NCI-H226 (cell line): ENCODE results near the gene ARL8A.

Source experiments
- DNase-seq: peaks from one replicate; pipeline ENCODE4 v3.0.0-alpha.2; 2015

The ARL8A gene

DNA sequence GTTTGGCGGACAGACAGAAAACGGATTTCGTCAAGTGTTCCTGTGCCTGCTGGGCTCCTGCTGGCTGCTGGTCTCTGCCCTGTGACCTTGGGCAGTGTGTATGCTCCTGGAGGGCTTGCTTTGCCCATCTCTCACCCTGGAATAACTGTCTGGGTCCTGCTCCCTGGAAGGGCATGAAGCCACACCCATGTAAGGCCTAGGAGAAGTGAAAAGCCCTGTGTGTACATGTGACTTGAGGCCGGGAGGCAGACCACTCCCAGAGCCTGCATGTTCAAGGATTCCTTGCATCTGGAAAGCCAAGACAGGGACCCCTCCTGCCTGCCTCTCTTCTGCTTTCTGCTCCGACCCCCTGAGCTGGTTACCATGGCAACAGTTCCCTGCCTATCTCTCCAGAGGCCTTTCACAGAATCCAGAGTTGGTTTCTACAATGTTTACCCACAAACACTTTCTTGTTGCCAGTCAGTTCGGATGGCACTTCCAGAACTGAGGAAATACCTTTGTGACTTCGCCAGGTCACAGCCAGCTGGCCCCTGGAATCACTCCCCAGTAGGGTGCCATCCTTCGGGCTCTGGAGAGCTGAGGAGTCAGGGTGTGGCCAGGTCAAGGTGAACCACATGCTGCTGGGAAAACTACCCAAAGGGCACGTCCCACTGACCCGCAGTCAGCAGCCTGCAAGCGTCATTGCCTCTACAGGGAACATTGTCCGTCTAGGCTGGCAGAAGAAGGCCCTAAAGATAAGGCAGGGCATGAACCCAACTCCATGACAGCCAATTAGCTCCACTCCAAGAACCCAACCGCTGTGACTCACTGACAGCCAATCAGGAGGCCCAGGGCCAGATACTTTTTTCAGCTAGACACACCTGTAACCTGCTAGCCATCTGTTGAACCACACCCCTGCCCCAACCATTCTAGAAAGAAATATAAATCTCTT lies 36.5 kb downstream of the ARL8A start:
- DNase-seq: peak; percentile 41

DNA sequence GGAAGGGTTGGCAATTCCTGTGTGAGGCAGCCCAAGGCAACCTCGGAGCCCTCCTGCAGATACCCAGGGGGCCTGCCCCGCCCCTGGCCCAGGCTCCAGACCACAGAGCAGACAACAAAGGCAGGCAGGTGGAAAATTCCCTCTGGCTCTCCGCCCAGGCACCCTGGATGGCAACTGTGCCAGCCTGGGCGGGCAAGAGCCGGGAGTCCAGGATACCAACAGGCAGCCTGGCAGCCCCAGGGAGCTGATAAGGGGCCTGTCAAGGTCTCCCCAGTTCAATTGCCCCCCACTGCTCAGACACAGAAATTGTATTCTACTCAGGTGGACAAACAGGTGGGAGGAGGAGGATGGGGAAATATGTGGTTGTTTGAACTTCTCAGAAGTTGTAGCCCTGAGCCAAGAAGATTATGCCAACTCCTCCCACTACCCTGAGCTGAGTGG lies 37.2 kb downstream of the ARL8A start:
- DNase-seq: peak; percentile 59

DNA sequence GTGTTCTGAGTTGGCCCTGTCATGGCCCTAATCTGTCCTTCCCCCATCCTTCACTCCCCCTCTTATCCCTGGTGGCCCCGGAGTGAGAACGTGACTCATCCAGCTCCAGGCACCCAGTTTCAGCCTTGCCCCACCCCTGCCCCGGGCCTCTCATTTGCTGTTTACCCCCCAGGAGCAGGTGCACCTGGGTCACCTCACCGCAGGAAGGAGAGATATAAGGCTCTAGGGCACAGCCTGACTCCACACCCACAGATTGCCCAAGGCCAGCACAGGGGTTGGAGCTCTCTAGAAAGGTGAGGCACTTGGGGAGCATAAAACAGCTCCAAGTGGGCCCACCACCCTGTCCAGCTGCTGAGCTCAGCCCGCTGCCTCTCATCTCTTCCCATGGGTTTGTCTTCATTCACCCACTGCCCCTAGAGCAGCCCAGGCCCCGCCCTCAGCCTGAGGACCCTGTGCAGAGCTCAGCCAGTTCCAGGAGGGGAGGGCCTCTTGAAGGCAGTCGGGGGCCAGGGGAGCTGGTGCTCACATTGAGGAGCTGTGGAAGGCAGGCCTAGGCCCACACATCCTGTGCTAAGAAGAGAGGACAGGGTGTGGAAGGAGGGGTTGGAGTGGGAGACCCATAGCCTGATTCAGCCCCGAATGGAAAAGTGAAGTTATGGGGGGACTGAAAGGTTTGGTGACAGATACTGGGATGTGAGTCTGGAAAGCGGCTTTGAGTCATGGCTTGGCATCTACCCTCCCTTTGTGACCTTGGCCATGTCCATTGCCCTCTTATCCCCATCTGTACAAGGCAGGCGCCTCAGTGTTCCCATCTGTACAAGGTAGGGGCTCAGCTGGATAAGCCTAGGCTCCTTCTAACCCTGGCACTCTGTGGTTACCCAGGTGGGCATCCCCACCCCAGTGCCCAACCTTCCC lies 37.9 kb downstream of the ARL8A start:
- DNase-seq: peak; percentile 57

DNA sequence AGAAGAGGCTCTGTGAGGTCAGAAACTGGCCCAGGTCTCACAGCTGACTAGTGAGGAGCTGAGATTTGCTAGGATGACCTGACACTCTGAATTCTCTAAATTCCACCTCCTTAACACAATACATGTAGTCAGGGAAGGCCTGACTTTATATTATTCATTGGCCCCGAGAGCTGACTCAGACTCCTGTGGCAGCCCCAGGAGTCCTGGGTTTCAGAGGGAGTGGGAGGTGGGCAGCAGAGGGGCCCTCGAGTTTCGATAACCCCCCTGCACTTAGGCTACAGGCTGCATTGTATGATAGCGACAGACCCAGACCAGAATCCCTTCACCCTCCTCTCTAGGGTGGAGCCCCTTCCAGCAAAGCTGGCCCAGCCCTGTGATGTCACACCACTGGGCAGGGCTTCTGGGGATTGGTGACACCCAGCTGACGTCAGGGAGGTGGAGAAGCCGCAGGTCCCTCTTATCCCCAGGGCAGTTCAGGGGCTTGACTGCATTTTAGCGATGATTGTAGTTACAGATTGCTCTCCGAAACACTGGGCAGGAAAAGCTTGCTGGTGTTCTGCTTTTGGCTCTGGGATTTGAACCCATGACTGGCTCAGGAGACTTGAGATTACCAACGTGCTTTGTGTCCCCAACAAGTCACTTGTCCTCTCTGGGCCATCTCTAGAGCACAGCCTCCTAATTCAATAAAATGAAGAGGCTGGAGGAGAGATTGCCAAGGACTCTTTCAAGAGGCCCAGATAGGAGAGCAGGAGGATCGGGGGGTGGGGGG lies 38.8 kb downstream of the ARL8A start:
- DNase-seq: peak; percentile 88

- DNase-seq: no peak
Measured at GRCh38 chr1:202104073-202104472, 40.5 kb downstream of the ARL8A start.

DNA sequence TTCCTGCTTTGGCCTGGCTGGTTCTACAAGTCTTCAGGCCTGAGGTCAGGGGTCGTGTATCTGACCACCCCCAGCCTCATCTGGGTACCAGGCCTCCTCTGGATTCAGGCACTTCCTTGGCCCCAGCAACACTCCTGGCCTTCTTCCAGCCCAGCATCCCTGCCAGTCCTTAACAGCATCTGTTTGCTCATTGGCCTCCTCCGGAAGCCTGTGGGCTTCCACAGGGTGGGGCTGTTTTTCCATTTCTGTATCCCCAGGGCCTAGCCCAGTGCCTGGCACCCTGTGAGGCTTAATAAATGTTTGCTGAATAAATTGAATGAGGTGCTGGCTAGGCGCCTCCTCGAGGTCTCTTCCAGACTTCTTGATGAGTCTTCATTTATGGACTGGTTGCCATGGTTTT lies 43.4 kb downstream of the ARL8A start:
- DNase-seq: peak; percentile 39

- DNase-seq: no peak
Measured at GRCh38 chr1:202093858-202094257, 50.7 kb downstream of the ARL8A start.

GRCh38 chr1:202090994-202091393 lies 53.5 kb downstream of the ARL8A start:
- DNase-seq: no peak

DNA sequence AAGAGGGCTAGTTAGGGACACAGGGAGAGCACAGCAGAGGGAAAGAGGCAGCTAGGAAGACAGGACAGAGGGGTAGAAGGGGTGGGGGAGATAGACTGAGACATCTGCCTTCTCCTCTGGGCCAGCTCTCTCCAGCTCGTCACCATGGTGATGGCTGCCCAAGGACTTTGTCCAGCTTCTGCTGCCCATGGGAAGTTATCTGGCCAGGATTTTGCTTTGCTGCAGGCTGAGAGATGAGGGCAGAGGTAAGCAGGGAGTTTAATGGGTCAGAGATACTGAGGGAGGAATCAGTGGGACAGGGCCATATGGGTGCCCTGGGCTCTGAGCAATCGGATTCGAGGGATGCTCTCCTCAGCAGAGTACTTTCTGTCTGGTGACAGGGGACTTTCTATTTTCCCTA lies 56.3 kb downstream of the ARL8A start:
- DNase-seq: no peak

DNA sequence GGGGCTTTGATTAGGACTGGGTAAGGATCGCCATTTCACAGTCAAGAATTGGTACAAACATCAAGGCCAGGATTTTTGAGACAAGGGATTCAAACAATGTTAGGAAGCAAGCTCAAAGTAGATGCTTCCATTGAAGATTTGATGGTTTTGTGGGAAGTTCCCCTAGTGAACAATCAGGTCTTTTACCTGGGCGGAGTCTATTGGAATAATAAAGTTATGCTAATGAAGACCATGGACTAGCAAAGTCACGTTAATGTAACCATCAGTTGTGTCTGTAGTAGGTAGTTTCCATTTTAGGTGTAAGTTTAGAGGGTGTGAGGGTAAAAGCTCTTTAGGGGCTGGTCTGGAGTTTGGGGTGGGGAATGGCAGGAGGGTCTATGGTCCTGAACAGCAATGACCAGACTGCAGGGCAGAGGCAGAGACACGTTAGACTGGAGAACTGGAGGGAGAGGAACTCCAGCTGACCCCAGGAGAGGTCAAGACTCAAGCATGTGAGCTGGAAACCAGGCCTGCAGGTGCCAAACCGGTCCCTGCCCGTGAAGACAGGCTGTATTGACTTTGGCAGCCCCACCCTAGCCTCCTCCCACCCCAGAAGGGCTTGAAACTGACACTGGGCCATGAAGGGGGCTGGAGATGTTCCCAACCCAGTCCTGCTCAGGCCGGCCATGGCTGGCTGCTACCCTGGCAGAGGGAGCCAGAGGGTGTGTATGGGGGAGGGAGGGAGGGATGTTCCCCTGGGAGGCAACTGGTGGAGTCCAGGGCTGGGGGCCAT lies 57.8 kb downstream of the ARL8A start:
- DNase-seq: no peak

DNA sequence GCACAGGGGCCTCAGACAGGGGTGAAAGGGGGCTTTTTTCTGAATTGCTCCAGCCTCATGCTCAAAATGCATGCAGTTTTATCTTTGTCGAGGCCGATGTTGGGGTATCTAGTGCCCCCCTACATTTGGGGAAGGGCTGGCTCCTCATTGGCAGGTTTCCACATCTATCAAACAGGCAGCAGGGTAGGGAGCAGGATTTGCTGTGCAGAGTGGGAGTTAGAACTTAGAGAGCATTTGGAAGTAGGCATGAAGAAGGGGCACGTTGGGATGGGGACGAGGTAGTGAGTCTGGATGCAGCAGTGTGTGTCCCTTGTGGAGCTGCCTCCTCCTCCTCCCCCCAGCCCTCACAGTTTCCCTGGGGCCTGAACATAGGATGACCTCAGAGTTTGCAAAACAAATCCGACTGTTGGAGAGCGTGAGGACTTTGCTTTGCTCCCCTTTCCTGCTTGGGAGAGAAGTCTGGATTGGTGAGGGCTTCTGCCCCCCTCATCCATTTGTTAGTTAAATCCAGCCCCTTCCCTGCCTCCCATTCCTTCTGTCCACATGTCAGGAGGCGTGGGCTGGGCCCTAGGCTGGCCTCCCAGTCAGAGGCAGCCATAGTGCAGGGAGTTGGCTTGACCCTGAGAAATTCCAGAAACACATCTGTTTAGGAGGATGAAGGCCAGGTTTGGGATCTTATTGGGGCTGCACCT lies 58.7 kb downstream of the ARL8A start:
- DNase-seq: no peak

DNA sequence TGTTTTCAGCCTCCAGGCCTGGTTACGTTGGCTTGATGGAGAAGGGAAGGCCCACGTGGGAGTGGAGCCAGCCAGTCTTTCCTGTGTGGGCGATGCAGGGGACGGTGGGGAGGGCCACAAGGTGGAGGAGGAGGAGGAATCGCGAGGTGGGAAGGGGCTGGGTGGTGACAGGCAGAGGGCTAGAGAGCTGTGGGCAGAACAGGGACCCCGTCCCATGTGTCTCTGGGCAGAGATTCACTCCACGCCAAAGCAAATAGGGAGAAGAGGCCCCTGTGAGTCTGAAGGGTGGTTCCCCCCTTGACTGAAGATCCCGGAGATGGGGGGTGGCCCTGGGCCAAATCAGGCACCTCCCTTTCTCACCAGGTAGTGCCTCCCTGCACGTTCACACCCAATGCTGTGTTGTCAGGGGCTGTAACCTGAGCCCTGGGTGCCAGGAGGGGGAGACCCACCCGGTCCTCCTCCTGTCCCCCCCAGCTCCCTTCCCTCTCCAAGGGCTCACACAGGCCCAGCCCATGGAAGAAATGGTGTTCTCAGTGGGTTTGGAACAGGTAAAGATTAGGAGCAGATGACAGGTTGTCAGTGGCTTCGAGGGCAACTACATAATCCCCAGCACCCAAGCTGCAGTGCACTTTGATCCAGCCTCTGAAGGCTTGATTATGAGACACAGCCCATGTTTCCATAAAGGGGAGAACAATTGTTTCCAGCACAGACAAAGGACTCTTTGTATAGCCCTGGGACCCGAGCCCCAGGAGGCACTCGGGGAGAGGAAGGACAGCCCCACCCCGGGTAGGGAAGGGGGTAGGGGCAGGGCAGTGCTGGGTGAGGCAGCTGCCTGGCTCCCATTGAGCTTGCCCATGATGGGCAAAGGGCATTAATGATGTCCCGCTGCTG lies 59.5 kb downstream of the ARL8A start:
- DNase-seq: no peak
